Measurements from ENCODE around the gene ABHD15. TPM values are rescaled to one million over a fixed set of nuclear protein-coding genes. Genes with fewer than 3 reads are reported as not detected.

Gene ABHD15
- total RNA-seq, 1 experiment from 2014 or later, result 8.4 TPM

DNA sequence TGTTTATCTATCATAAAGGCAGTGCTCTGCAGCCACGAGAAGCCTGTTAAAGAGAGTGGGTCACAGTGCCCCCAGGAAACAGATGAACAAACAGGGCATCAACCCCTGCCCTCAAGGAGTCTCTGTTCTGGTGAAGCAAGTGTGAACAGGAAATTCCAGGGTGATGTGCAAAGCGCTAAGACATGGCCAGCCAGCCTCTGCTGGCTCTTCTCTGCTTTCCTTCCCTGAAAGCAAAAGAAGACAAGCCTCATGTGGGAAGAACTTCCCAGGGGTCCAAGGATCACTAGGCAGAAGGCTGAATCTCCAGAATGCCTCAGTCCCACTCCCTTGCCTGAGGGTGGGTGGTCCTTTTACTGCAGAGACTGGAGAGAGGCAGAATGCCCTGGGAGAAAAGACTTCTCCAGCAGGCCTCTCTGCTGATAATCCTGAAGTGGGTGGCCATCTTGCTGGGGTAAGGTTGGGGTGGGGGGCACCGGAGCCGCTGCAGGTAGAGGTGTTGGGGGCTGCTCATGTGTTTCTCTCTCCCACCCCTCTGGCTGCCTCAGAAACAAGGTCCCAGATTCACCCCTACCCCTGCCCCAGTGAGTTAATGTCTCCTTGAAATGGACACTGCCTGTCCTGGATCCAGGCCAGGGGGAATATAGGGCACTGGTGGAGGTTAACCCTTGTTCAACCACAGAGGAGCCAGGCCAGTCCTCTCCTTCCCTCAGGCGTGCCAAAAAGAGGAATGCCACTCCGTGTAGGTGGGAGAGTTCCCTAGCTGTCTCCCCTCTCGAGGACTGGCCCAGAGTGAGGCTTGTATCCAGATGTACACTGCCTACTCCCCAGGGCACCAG, 28.5 kb upstream of the ABHD15 start:
- no peak for DNase-seq (ENCODE audit: low read depth)

DNA sequence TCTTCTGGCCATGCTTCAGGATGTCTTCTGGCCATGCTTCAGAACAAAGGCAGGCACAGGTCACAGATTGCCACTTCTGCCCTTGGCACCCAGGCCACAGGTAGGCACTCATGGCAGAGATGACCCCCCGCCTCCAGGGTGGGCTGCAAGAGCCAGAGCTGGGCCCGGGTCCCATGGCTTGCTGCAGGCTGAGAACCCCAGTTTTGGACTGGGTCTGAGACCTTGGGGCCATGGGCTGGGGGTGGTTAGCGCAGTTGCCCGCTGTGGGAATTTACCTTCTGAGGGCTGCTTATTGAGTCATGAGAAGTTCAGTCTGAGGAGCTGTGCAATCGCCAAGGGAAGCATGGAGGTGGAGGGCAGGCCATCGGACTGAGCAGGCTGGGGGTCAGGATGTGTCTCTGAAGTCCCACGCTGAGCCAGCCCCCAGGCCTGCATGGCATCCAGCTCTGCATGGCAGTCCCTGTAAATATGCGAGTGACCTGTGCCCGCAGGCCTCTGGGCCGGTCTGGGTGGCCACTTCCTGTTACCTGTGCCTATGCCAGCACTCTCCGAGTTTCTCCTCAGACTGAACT, 27.8 kb upstream of the ABHD15 start:
- DNase-seq (ENCODE audit: low read depth), result no peak

DNA sequence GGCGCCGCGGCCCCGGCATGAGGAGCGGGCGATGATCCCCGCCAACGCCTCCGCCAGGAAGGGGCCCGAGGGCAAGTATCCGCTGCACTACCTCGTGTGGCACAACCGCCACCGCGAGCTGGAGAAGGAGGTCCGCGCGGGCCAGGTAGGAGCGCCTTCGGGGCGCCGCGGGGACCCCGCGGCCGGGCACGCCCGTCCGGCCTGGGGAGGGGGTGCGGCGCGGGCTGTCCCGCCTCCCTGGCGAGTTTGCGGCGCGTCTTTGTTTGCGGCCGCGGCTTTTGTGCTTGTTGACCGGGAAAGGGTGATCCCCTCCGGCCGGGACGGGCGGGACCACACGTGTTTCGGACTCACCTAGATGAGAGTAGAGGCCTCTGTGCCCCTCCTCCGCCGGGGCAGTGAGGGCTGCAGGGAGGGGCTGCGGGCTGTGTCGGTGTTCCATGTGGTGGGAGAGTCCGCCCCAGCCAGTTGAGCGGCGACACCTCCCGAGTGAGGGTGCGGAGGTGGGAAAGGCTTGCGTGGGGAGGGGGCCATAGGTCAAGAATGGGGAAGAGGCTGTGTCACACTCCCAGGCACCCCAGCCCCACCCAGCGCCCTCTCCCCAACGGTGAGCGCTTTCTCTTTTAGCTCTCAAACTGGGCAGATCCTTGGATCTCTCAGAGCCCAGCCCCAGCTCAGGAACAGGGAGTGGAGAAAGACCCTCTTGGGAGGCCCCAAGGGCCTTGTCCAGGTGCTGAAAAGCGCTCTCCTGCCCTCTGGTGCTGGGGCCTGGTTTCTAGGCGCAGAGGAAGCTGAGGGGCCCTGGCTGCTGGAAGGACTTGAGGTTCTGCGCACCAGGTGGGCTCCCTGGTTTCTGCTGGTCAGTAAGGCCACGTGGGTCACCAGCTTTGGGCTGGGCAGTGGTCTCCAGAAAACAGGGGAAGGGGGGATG, 27.0 kb upstream of the ABHD15 start:
- DNase-seq (ENCODE audit: low read depth), result peak; percentile 18

DNA sequence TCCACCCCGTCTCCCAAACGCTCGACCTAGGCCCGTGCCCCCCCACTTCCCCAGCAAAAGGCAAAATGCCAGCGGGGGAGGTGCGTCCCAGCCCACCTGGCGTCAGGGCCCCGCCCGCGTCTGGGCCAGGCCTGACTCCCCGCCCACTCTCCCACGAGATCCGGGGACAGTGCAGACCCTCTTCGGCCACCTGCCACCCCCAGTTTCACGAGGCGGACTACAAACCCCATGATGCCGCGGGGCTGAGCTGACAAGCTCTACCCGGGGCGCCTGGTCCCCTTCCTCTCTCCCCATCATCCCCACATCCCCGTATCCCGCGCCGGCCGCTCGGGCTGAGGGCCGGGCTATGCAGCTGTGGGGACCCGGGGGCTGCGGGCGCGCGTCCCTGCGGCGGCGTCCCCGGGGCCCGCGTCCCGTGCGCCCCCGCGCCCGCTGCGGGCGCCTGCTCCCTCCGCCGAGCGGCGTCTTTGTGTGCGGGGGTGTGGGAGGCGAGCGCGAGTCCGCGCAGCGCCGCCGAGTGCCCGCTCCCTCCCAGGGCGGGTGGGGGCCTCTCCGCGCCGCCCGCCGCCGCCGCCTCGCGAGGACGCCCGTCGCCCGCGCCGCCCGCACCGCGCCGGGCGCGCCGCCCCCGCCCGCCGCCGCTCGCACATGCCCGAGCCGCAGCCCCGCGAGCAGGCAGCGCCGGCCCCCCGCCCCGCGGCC, 26.2 kb upstream of the ABHD15 start, which contains the start of gene ANKRD13B:
Gene ANKRD13B, plus strand, starts transcription at position 283 of the 702 bp plus-strand sequence. CDS start 490 bp downstream, outside the sequence.
- DNase-seq (ENCODE audit: low read depth), result peak; percentile 26

DNA sequence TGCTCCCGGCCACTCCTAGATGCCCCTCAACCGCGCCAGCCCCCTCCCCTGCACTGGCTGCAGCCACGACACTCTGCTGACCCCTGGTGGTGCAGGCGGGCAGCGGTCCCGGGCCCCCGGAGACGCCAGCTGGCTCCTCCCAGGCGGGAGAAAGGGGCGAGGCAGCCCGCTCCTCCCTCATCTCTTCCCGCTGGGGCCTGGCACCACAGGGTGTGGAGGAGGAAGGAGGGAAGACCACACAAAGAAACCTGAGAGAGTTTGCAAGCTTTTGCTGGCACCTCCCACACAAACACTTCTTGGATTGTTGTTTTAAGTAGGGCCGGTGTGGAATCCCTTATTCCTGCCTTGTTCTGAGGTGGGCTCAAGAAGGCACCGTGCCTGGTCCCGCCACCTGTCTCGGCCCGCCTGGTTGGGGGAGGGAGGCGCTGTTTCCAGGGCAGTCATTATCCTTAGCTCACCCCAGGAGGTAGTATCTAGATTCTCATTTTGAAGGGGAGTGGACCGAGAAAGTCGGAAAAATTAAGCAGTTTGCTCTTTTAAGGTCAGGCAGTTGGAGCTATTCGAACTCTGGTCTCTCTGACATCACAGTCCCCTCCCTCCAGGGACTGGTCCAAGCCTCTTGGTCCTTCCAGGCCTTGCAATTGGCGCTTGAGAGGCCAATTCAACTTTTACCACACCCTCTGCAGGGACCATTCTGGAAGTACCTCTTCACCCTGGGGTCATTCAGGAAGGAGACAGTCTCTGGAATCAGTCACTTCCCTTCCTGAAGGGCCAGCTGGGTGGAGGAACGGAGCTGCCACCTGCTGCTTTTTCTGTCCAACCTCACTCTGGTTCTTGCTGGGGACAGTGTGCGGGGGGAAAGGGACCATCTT, 25.1 kb upstream of the ABHD15 start:
- peak; percentile 79 for DNase-seq (ENCODE audit: low read depth)

DNA sequence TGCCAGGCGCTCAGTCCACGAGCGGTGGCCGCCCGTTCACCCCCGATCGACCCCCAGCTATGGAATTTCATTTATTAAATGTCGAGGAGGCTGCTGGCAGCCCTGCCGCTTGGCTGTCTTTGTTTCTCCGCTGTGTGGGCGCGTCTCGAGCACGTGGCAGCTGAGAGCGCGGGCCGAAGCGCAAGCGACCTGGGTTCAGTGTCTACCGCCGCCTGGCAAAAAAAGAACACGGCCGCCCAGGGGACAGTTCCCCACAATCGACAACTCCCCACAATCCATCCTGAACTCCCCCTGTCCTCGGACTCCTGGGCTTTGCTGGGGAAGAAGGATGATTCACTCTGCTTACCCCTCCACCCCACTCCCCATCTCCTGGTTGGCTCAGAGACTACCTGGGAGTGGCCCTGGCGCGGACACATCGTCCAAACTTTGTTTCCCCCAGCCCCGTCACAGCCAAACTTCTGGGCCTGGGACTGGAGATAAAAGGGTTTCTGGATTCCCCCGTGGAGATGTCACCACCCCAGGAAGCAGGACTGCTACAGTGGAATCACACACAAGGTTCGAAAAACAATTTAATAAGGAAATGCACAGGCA, 24.4 kb upstream of the ABHD15 start:
- DNase-seq (ENCODE audit: low read depth), result no peak

DNA sequence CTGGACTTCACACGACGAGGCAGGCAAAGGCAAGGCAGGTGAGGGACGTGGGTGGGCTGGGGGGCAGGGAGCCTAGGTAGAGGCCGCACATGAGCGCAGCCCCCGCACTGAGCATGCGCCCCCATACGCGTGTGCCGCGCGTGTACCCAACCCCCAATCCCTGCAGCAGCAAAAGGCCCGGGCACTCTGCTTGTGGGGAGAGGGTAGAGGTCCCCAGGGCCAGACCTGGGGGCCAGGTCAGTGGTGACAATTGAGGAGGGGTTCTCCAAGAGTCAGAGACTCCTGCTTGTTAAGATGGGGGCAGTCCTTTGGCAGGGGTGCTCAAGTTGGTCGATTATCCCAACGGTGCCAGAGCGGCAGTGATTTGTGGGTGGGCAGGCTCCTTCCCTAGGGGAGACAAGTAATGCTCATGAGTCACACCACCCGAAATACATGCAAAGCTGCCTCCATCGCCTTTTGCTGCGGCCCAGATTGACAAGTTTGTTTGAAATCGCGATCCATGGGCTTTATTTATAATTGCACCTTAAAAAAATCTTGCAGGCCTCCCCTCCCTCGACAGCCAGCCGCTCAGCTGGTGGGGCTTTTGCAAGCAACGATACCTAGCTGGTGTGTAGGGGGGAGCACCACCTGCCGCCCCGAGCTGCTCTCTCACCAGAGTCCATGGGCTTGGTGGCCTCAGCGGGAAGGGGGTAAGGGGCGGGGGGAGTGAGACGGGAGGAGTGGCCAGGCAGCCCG, 23.7 kb upstream of the ABHD15 start:
- peak; percentile 75 for DNase-seq (ENCODE audit: low read depth)

DNA sequence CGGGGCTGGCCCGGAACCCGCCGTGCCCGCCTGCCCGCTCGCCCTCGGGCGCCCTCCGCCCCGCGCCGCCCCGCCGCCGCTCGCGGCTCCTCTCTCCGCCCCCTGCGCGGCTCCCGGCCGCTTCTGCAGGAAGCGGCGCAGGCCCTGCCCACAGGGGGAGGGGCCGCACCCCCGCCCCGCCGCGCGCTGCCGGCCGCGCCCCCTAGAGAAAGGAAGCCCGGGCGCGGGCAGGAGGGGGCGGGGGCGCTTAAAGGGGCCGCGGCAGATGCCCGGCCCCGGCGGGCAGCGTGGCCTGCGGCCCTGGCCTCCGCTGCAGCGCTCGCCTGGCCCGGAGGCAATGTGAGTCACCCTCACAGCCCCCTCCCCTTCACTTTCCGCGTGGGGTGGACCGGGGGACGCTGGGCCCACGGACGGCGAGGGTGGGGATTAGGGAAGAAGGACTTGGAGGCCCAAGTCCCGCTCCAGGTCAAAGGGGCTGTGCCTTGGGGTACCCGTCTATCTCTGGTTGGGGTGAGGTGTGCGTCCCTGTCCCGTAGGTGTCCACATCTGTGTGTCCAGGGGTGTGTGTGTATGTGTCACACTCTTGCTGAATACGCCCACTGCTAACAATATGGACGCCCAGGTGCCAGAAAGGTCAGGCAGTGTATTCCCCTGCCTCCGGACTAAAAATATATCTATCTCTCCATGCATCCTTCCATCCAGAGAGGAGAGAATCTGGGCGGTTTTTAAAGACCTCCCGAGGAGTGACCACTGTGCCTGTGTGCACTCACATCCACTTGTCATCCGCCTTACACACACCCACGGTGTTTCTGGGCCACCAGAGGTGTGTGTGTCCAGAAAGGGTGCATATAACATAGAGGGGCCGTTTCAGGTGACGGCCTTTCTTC, 22.9 kb upstream of the ABHD15 start, which contains the start of gene GIT1:
Gene GIT1, minus strand, starts transcription at position 125 of the 887 bp plus-strand sequence. CDS start 270 bp downstream, outside the sequence.
- peak; percentile 84 for DNase-seq (ENCODE audit: low read depth)

DNA sequence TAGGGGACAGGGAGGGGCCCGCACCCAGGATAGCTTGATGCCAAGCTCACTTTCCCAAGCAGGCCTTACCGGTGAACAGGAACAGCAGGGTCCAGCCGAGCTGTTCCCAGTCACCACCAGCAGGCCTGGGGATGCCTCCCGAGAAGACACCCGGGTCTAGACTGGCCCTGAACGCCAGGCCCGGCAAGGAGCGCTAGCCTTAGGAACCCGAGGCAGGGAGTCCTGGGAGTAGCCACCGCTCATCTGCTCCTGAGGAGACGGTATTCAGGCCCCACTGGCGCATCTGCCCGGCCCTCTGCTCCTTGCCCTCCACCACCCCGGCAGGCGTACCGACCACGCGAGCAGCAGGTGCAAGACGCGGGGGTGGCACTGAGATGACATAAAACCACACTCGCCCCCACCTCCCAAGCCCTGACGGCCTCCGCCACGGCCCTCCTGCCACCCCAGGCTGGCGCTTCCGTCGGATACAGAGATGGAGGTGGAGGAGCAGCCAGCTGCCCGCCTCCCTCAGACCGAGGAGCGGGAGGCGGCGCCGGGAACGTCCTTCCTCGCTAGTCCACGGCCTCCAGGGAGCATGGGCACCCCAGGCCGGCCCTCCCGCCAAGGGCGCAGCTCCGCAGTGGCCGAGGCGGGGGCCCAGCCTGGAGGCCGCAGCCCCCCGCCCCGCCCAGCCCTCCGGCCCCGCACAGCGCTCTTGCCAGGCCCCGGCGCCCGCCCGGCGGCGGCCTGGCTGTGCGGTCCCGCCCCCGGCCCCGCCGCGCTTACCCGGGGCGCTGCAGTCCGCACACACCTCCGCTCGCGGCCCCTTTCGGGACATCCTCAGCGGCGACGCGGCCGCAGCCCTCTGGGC, 21.9 kb upstream of the ABHD15 start:
- peak; percentile 50 for DNase-seq (ENCODE audit: low read depth)

DNA sequence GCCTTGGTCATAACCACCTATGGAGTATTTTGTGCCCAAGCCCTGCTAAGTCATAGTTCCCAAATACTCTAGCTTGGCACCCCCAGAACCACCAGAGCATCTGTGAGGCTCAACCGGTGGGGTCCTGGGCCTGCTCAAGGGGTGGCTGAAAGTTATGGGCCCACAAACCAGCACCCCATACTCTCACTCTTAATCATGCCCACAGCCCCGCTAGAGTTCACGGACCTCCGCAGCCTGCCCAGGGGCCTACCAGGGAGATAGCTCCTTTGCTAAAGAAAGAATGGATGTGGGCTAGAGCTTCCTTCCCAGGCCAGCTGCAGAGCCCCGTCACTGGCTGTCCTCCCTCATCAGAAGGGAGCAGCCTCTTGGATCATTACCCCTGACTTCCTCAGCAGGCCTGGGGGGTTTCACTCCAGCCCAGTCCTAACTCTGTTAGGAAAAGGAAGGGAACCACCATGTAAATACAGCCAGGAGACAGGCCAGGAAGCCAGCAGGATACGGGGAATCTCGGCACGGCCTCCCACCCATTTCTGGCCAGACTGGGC, 21.3 kb upstream of the ABHD15 start:
- DNase-seq (ENCODE audit: low read depth), result no peak

DNA sequence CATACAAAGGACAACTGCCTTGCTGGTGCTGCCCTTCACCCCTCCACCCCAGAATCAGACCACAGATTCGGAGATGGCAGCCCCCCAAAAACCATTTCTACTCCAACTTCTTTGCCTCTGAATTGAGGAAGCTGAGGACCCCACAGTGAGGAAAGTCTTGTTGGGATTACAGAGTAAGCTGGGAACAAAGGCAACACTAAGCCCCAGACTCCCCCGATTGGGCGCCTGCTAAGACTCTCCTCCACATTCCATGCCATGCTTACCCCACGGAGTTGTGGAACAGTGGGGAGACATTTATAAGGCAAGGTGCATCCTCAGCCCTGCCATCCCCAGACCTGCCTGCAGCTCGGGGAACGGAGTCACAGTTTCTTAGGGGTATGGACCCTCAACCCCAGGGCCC, 20.8 kb upstream of the ABHD15 start:
- DNase-seq (ENCODE audit: low read depth), result no peak

DNA sequence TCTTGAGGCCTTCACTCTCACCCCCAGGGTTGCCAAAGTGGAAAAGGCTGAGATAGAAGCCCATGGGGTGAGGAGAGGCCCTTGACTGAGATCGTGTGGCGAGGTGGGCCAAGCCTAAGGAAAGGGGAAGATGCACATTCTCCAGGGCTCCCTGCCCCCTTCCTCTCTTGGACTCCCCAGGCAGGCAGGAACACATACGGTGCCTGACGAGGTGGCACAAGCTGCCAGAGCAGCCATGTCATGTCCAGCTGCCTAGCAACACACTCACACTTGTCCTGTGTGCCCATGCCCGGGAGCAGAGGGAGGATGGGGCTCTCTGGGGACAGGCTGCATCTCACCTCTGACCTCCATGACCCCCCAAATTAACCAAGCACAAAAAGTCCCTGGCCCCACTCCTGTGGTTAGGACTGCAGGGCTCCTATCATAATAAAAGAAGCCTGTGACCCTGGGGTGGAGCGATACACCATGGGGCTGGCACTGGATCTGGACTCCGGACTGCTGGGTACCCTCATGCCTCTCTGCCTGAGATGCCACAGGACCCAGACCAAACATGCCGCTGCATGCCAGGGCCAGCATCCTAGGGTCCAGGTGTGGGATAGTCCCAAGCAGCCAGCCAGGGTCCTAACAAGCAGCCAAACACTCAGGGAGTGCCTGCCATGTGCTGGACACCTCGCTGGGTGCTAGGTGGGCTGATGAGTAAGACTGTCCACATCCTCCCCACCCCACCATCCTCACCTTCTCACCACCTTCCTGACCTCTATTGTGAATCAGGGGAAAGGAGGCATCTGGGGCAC, 20.0 kb upstream of the ABHD15 start:
- no peak for DNase-seq (ENCODE audit: low read depth)

DNA sequence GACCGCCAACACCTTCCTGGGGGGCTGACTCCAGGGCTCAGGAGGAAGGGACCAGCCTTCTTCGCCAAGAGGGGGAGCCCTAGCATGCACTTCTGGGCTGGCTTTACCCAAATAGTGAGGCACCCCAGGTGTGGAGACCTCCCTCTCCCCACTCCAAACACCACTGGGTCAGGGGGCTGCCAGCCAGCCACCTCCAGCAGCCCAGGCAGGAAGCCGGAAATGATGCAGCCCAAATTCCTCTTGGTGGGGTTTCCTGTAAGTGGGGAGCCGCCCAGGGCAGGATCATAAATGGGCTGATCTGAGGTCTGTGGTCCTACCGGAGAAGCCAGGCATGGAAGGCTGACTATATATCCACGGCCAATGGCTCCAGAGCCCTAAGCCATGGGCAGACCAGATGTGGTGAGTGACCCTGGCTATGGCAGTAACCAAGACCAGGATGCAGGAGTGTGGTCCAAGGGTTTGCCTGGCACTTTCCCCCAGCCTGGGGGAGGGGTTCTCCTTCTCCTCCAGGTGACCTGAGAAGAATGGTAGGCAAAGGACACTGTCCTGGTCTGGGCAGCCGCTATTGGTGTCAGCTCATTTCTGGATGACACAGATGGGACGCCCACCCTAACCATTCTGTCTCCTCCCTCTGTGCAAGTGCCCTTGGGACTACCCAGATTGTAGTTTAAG, 18.4 kb upstream of the ABHD15 start:
- no peak for DNase-seq (ENCODE audit: low read depth)

DNA sequence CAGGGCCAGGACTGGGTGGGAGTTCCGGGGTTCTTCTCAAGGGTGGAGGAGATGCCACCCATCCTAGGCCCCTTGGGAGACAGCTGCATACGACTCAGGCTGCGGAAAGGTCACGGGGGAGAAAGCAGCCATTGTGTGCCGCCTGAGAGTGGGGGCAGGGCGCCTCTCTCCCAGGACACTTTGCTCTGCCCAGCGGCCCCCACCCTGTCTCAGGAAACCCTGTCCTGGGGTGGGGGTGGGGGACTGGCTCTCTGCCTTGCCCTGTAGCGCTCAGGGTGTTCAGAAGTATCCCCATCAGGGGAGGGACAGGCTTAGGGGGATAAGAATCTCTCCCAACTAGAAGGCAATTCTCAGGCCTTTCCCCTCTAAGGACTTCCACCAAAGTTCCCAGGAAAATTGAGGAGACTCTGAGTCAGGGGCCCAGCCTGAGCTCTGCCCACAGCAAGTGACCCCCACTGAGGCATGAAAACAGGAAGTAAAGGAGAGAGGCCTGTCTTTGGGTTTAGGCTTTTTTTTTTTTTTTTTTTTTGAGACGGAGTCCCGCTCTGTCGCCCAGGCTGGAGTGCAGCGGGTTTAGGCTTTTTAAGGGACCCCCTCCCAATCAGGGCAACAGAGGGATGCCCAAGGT, 17.7 kb upstream of the ABHD15 start:
- no peak for DNase-seq (ENCODE audit: low read depth)

Data from LHCN-M2 (cell line).